ENCODE data around the gene ASNS.

Gene ASNS

GRCh38 chr7:97845622-97846203, 26.5 kb downstream of the ASNS start:
- Histone ChIP-seq H4K8ac (ENCODE audit: low read length) (no peak overlapping the region), H2BK120ac (ENCODE audit: low read depth, low read length) (no peak overlapping the region), H3K27ac (ENCODE audit: low read length, poor library complexity, severe bottlenecking) (no peak overlapping the region), H3K9ac (ENCODE audit: low read length) (no peak overlapping the region), H2BK12ac (ENCODE audit: low read length in 2 of 2) (no peak overlapping the region), H3K79me1 (replicated peaks; ENCODE audit: low read length, poor library complexity, severe bottlenecking) (no peaks in the 10 kb centered on the region), H3K36me3 (ENCODE audit: control insufficient read depth in 1 of 2, insufficient read depth in 2 of 2, low read depth in 1 of 2, low read length in 2 of 2) (no peaks in the 10 kb centered on the region), H2AFZ (ENCODE audit: low read depth, low read length) (no peak overlapping the region), H3K14ac (ENCODE audit: low read length in 2 of 2) (no peak overlapping the region), H4K91ac (ENCODE audit: low read length) (no peak overlapping the region), H2BK5ac (ENCODE audit: low read depth, low read length, poor library complexity, severe bottlenecking) (no peak overlapping the region), H3K9me3 (ENCODE audit: control insufficient read depth, low read length) (no peaks in the 10 kb centered on the region), H3K23ac (ENCODE audit: low read length in 2 of 2) (no peak overlapping the region), H2AK5ac (ENCODE audit: low read length, severe bottlenecking) (no peak overlapping the region), H3K4me3 (ENCODE audit: insufficient read depth in 1 of 2, low read depth in 1 of 2, low read length in 2 of 2) (no peak overlapping the region), H3K27me3 (ENCODE audit: control insufficient read depth in 1 of 2, insufficient read depth in 1 of 2, low read length in 2 of 2) (peaks cover 4% of the 10 kb centered on the region in 2 experiments), H3K4me2 (ENCODE audit: low read length, poor library complexity, severe bottlenecking) (no peak overlapping the region), H3K18ac (ENCODE audit: low read depth in 1 of 2, low read length in 2 of 2) (no peak overlapping the region), H3K4ac (ENCODE audit: low read depth in 1 of 2, low read length in 2 of 2) (no peak overlapping the region), H2BK15ac (ENCODE audit: low read depth, poor library complexity, severe bottlenecking) (no peak overlapping the region), H3K4me1 (ENCODE audit: control insufficient read depth, insufficient read depth, low read depth, low read length) (no peaks in the 10 kb centered on the region)
- peak; percentile 23 for DNase-seq
- WGBS: 60% methylated on average over 1 of the region's 2 CpGs

GRCh38 chr7:97844036-97844435, 28.2 kb downstream of the ASNS start:
- Histone ChIP-seq H3K27ac (ENCODE audit: low read length, poor library complexity, severe bottlenecking) (no peak overlapping the region), H2AFZ (ENCODE audit: low read depth, low read length) (no peak overlapping the region), H4K91ac (ENCODE audit: low read length) (no peak overlapping the region), H3K4me2 (ENCODE audit: low read length, poor library complexity, severe bottlenecking) (no peak overlapping the region), H3K27me3 (ENCODE audit: control insufficient read depth in 1 of 2, insufficient read depth in 1 of 2, low read length in 2 of 2) (peaks cover 10 to 20% of the 10 kb centered on the region in 2 experiments), H3K4me1 (ENCODE audit: control insufficient read depth, insufficient read depth, low read depth, low read length) (no peaks in the 10 kb centered on the region), H3K4me3 (ENCODE audit: insufficient read depth in 1 of 2, low read depth in 1 of 2, low read length in 2 of 2) (no peak overlapping the region), H2BK15ac (ENCODE audit: low read depth, poor library complexity, severe bottlenecking) (no peak overlapping the region), H3K36me3 (ENCODE audit: control insufficient read depth in 1 of 2, insufficient read depth in 2 of 2, low read depth in 1 of 2, low read length in 2 of 2) (no peaks in the 10 kb centered on the region), H4K8ac (ENCODE audit: low read length) (no peak overlapping the region), H3K9ac (ENCODE audit: low read length) (no peak overlapping the region), H2BK12ac (ENCODE audit: low read length in 2 of 2) (no peak overlapping the region), H2BK5ac (ENCODE audit: low read depth, low read length, poor library complexity, severe bottlenecking) (no peak overlapping the region), H3K4ac (ENCODE audit: low read depth in 1 of 2, low read length in 2 of 2) (no peak overlapping the region), H3K79me1 (replicated peaks; ENCODE audit: low read length, poor library complexity, severe bottlenecking) (no peaks in the 10 kb centered on the region), H2BK120ac (ENCODE audit: low read depth, low read length) (no peak overlapping the region), H3K18ac (ENCODE audit: low read depth in 1 of 2, low read length in 2 of 2) (no peak overlapping the region), H3K9me3 (ENCODE audit: control insufficient read depth, low read length) (no peaks in the 10 kb centered on the region), H3K14ac (ENCODE audit: low read length in 2 of 2) (no peak overlapping the region), H2AK5ac (ENCODE audit: low read length, severe bottlenecking) (no peak overlapping the region), H3K23ac (ENCODE audit: low read length in 2 of 2) (no peak overlapping the region)
- no peak for DNase-seq
- 86% methylated on average over 2 of the region's 3 CpGs for WGBS

GRCh38 chr7:97842772-97843345, 29.3 kb downstream of the ASNS start:
- H3K18ac ChIP-seq (ENCODE audit: low read depth in 1 of 2, low read length in 2 of 2): no peak overlapping the region
- no peak overlapping the region for H4K91ac ChIP-seq (ENCODE audit: low read length)
- H2BK5ac ChIP-seq (ENCODE audit: low read depth, low read length, poor library complexity, severe bottlenecking): no peak overlapping the region
- H3K4me3 ChIP-seq (ENCODE audit: insufficient read depth in 1 of 2, low read depth in 1 of 2, low read length in 2 of 2): peak overlapping the region in 1 of 2 experiments; percentile 23
- H3K36me3 ChIP-seq (ENCODE audit: control insufficient read depth in 1 of 2, insufficient read depth in 2 of 2, low read depth in 1 of 2, low read length in 2 of 2): no peaks in the 10 kb centered on the region
- no peaks in the 10 kb centered on the region for H3K79me1 ChIP-seq (replicated peaks; ENCODE audit: low read length, poor library complexity, severe bottlenecking)
- no peak overlapping the region for H3K14ac ChIP-seq (ENCODE audit: low read length in 2 of 2)
- H2BK120ac ChIP-seq (ENCODE audit: low read depth, low read length): no peak overlapping the region
- no peak overlapping the region for H4K8ac ChIP-seq (ENCODE audit: low read length)
- H2BK15ac ChIP-seq (ENCODE audit: low read depth, poor library complexity, severe bottlenecking): no peak overlapping the region
- no peak overlapping the region for H3K9ac ChIP-seq (ENCODE audit: low read length)
- H2AFZ ChIP-seq (ENCODE audit: low read depth, low read length): no peak overlapping the region
- H2BK12ac ChIP-seq (ENCODE audit: low read length in 2 of 2): no peak overlapping the region
- no peaks in the 10 kb centered on the region for H3K9me3 ChIP-seq (ENCODE audit: control insufficient read depth, low read length)
- H3K23ac ChIP-seq (ENCODE audit: low read length in 2 of 2): no peak overlapping the region
- DNase-seq: no peak
- H3K27ac ChIP-seq (ENCODE audit: low read length, poor library complexity, severe bottlenecking): no peak overlapping the region
- H2AK5ac ChIP-seq (ENCODE audit: low read length, severe bottlenecking): no peak overlapping the region
- no peak overlapping the region for H3K4ac ChIP-seq (ENCODE audit: low read depth in 1 of 2, low read length in 2 of 2)
- peaks cover 12 to 28% of the 10 kb centered on the region in 2 experiments for H3K27me3 ChIP-seq (ENCODE audit: control insufficient read depth in 1 of 2, insufficient read depth in 1 of 2, low read length in 2 of 2)
- no peak overlapping the region for H3K4me2 ChIP-seq (ENCODE audit: low read length, poor library complexity, severe bottlenecking)
- H3K4me1 ChIP-seq (ENCODE audit: control insufficient read depth, insufficient read depth, low read depth, low read length): no peaks in the 10 kb centered on the region
- 95% methylated on average over 27 of the region's 27 CpGs for WGBS

GRCh38 chr7:97842006-97842405, 30.2 kb downstream of the ASNS start:
- no peak overlapping the region for H2BK15ac ChIP-seq (ENCODE audit: low read depth, poor library complexity, severe bottlenecking)
- H3K27me3 ChIP-seq (ENCODE audit: control insufficient read depth in 1 of 2, insufficient read depth in 1 of 2, low read length in 2 of 2): peaks cover 8 to 34% of the 10 kb centered on the region in 2 experiments
- no peak overlapping the region for H3K4me2 ChIP-seq (ENCODE audit: low read length, poor library complexity, severe bottlenecking)
- no peak overlapping the region for H4K91ac ChIP-seq (ENCODE audit: low read length)
- no peak overlapping the region for H2BK120ac ChIP-seq (ENCODE audit: low read depth, low read length)
- H3K27ac ChIP-seq (ENCODE audit: low read length, poor library complexity, severe bottlenecking): no peak overlapping the region
- 76% methylated on average over 6 of the region's 6 CpGs for WGBS
- no peak overlapping the region for H2BK5ac ChIP-seq (ENCODE audit: low read depth, low read length, poor library complexity, severe bottlenecking)
- no peak overlapping the region for H2AFZ ChIP-seq (ENCODE audit: low read depth, low read length)
- no peaks in the 10 kb centered on the region for H3K4me1 ChIP-seq (ENCODE audit: control insufficient read depth, insufficient read depth, low read depth, low read length)
- H3K4ac ChIP-seq (ENCODE audit: low read depth in 1 of 2, low read length in 2 of 2): no peak overlapping the region
- no peak for DNase-seq
- no peaks in the 10 kb centered on the region for H3K36me3 ChIP-seq (ENCODE audit: control insufficient read depth in 1 of 2, insufficient read depth in 2 of 2, low read depth in 1 of 2, low read length in 2 of 2)
- no peaks in the 10 kb centered on the region for H3K9me3 ChIP-seq (ENCODE audit: control insufficient read depth, low read length)
- H2AK5ac ChIP-seq (ENCODE audit: low read length, severe bottlenecking): no peak overlapping the region
- no peak overlapping the region for H3K9ac ChIP-seq (ENCODE audit: low read length)
- H4K8ac ChIP-seq (ENCODE audit: low read length): no peak overlapping the region
- H3K14ac ChIP-seq (ENCODE audit: low read length in 2 of 2): no peak overlapping the region
- no peak overlapping the region for H3K18ac ChIP-seq (ENCODE audit: low read depth in 1 of 2, low read length in 2 of 2)
- H3K79me1 ChIP-seq (replicated peaks; ENCODE audit: low read length, poor library complexity, severe bottlenecking): no peaks in the 10 kb centered on the region
- no peak overlapping the region for H3K4me3 ChIP-seq (ENCODE audit: insufficient read depth in 1 of 2, low read depth in 1 of 2, low read length in 2 of 2)
- no peak overlapping the region for H2BK12ac ChIP-seq (ENCODE audit: low read length in 2 of 2)
- H3K23ac ChIP-seq (ENCODE audit: low read length in 2 of 2): no peak overlapping the region

Measured in mesenchymal stem cell (in vitro differentiated cells and primary cell).